ENCODE measurements around the gene AIFM1. TPM values are rescaled to one million over a fixed set of nuclear protein-coding genes. Genes with fewer than 3 reads are reported as not detected.

Gene AIFM1
- total and polyA plus RNA-seq, 2 donors (not counting 3 experiments of a cell fraction or from before 2014, with no cell fraction given), result 23.7 to 29.7 TPM

GRCh38 chrX:130184857-130185256 is 19.2 kb upstream of the AIFM1 start:
- Histone ChIP-seq H3K36me3 (ENCODE audit: control insufficient read depth in 2 of 2, extremely low read depth in 1 of 2, insufficient read depth in 2 of 2, low read length in 2 of 2) (no peaks in the 10 kb centered on the region), H3K27me3 (ENCODE audit: control insufficient read depth in 2 of 2, insufficient read depth in 2 of 2, low read length in 2 of 2) (no peaks in the 10 kb centered on the region), H3K4me2 (ENCODE audit: insufficient read depth, low read length) (no peak overlapping the region), H2AFZ (ENCODE audit: low read depth, low read length) (no peak overlapping the region), H3K27ac (ENCODE audit: insufficient read depth, low read depth, low read length) (no peak overlapping the region), H3K4me3 (replicated peaks in 1 of 3; ENCODE audit: insufficient read depth in 1 of 3, low read depth in 1 of 3, low read length in 3 of 3) (no peak overlapping the region), H3K9me1 (replicated peaks; ENCODE audit: control insufficient read depth, extremely low read depth, insufficient read depth, low read length) (no peaks in the 10 kb centered on the region), H3K9ac (replicated peaks; ENCODE audit: extremely low read depth, insufficient read depth, low read length) (no peak overlapping the region), H3K4me1 (ENCODE audit: control insufficient read depth, extremely low read depth, insufficient read depth, low read length) (no peaks in the 10 kb centered on the region), H4K20me1 (replicated peaks; ENCODE audit: control insufficient read depth, extremely low read depth, insufficient read depth, low read length) (no peaks in the 10 kb centered on the region), H3K9me3 (replicated peaks; ENCODE audit: control insufficient read depth, insufficient read depth, low read length) (no peaks in the 10 kb centered on the region), H3K79me2 (ENCODE audit: control insufficient read depth, insufficient read depth, low read length) (no peaks in the 10 kb centered on the region)
- POLR2A ChIA-PET, result no interaction called here
- CTCF ChIA-PET, result no interaction called here
- intact Hi-C loops (cut with micrococcal nuclease) (no loop called here), dilution Hi-C loops (cut with MboI; ENCODE audit: extremely low pct_ligation_motif_present, low sequenced_read_pairs) (no loop called here)
- BruUV-seq (replicated peaks), result no TSS peak
- peak; percentile 55 for FAIRE-seq
- TF ChIP-seq MYC (IDR thresholded peaks at IDR 0.05; ENCODE audit: low read depth, low read length) (no peak), MAX (IDR thresholded peaks at IDR 0.05; ENCODE audit: insufficient read depth, insufficient read length) (no peak), GATA2 (IDR thresholded peaks at IDR 0.05; ENCODE audit: insufficient read depth, insufficient read length, low read depth, low read length) (no peak), JUN (IDR thresholded peaks at IDR 0.05; ENCODE audit: borderline replicate concordance, insufficient read depth, insufficient read length, low read depth) (no peak), FOS (IDR thresholded peaks at IDR 0.05; ENCODE audit: borderline replicate concordance, insufficient read depth, low read length) (no peak), POLR2AphosphoS5 (IDR thresholded peaks at IDR 0.05; ENCODE audit: insufficient read depth, low read depth, low read length) (no peak), EZH2 (IDR thresholded peaks at IDR 0.05; ENCODE audit: borderline replicate concordance, low read depth, low read length, severe bottlenecking) (no peak)
- DNase-seq (ENCODE audit: low read depth, low spot score), result no peak

- Histone ChIP-seq H3K4me1 (ENCODE audit: control insufficient read depth, extremely low read depth, insufficient read depth, low read length) (no peaks in the 10 kb centered on the region), H3K4me3 (replicated peaks in 1 of 3; ENCODE audit: insufficient read depth in 1 of 3, low read depth in 1 of 3, low read length in 3 of 3) (no peak overlapping the region), H3K27me3 (ENCODE audit: control insufficient read depth in 2 of 2, insufficient read depth in 2 of 2, low read length in 2 of 2) (no peaks in the 10 kb centered on the region), H2AFZ (ENCODE audit: low read depth, low read length) (no peak overlapping the region), H3K27ac (ENCODE audit: insufficient read depth, low read depth, low read length) (no peak overlapping the region), H3K9ac (replicated peaks; ENCODE audit: extremely low read depth, insufficient read depth, low read length) (no peak overlapping the region), H4K20me1 (replicated peaks; ENCODE audit: control insufficient read depth, extremely low read depth, insufficient read depth, low read length) (no peaks in the 10 kb centered on the region), H3K36me3 (ENCODE audit: control insufficient read depth in 2 of 2, extremely low read depth in 1 of 2, insufficient read depth in 2 of 2, low read length in 2 of 2) (no peaks in the 10 kb centered on the region), H3K4me2 (ENCODE audit: insufficient read depth, low read length) (no peak overlapping the region), H3K9me3 (replicated peaks; ENCODE audit: control insufficient read depth, insufficient read depth, low read length) (no peaks in the 10 kb centered on the region), H3K79me2 (ENCODE audit: control insufficient read depth, insufficient read depth, low read length) (no peaks in the 10 kb centered on the region), H3K9me1 (replicated peaks; ENCODE audit: control insufficient read depth, extremely low read depth, insufficient read depth, low read length) (no peaks in the 10 kb centered on the region)
- CTCF ChIA-PET, result no interaction called here
- DNase-seq (ENCODE audit: low read depth, low spot score), result no peak
- dilution Hi-C loops (cut with MboI; ENCODE audit: extremely low pct_ligation_motif_present, low sequenced_read_pairs), result no loop called here
- no TSS peak for BruUV-seq (replicated peaks)
- intact Hi-C loops (cut with micrococcal nuclease), result no loop called here
- POLR2A ChIA-PET, result no interaction called here
- no peak for TF ChIP-seq FOS (IDR thresholded peaks at IDR 0.05; ENCODE audit: borderline replicate concordance, insufficient read depth, low read length)
- TF ChIP-seq GATA2 (IDR thresholded peaks at IDR 0.05; ENCODE audit: insufficient read depth, insufficient read length, low read depth, low read length), result no peak
- TF ChIP-seq MYC (IDR thresholded peaks at IDR 0.05; ENCODE audit: low read depth, low read length), result no peak
- TF ChIP-seq EZH2 (IDR thresholded peaks at IDR 0.05; ENCODE audit: borderline replicate concordance, low read depth, low read length, severe bottlenecking), result no peak
- no peak for TF ChIP-seq CTCF (IDR thresholded peaks at IDR 0.05; ENCODE audit: extremely low read depth in 1 of 2, insufficient read depth in 1 of 2, low read depth in 1 of 2, low read length in 2 of 2)
- no peak for TF ChIP-seq POLR2A (IDR thresholded peaks at IDR 0.05; ENCODE audit: low read depth, low read length)
- TF ChIP-seq JUN (IDR thresholded peaks at IDR 0.05; ENCODE audit: borderline replicate concordance, insufficient read depth, insufficient read length, low read depth), result no peak
- no peak for TF ChIP-seq MAX (IDR thresholded peaks at IDR 0.05; ENCODE audit: insufficient read depth, insufficient read length)
- TF ChIP-seq POLR2AphosphoS5 (IDR thresholded peaks at IDR 0.05; ENCODE audit: insufficient read depth, low read depth, low read length), result no peak
- FAIRE-seq, result no peak
These were observed 18.5 kb upstream of the AIFM1 start for GRCh38 chrX:130184168-130184567.

All from endothelial cell of umbilical vein (primary cell).